SJSA1 (cell line): ENCODE results near the gene SDSL. TPM values are rescaled to one million over a fixed set of nuclear protein-coding genes. Genes with fewer than 3 reads are reported as not detected.
A peak's percentile ranks its signal among the peaks of the same experiment; 100 is the strongest.

Experiments used
- DNase-seq, 2 experiments: peaks; one replicate each; pipeline ENCODE4 v3.0.0-alpha.2; 2015 to 2020; ENCODE audit warnings: low spot score in 2 of 2, low read depth in 1 of 2
- H3K27ac ChIP-seq: fragments of 250-450 bp; sonication (Bioruptor Pico); 2 replicates; pipeline ENCODE4 v1.5.1; 2020; ENCODE audit warnings: mild to moderate bottlenecking, moderate library complexity
- H3K27me3 ChIP-seq: fragments of 250-450 bp; sonication (Bioruptor Pico); replicated peaks from 2 replicates; pipeline ENCODE4 v1.5.1; 2020; ENCODE audit warnings: mild to moderate bottlenecking, moderate library complexity
- H3K36me3 ChIP-seq: fragments of 250-450 bp; sonication (Bioruptor Pico); 2 replicates; pipeline ENCODE4 v1.5.1; 2020; ENCODE audit warnings: mild to moderate bottlenecking
- H3K4me1 ChIP-seq: fragments of 250-450 bp; sonication (Bioruptor Pico); replicated peaks from 2 replicates; pipeline ENCODE4 v1.6.1; 2021; ENCODE audit warnings: mild to moderate bottlenecking
- H3K4me3 ChIP-seq: fragments of 250-450 bp; sonication (Bioruptor Pico); 2 replicates; pipeline ENCODE4 v1.5.1; 2020; ENCODE audit warnings: mild to moderate bottlenecking
- H3K9me3 ChIP-seq: fragments of 250-450 bp; sonication (Bioruptor Pico); replicated peaks from 2 replicates; pipeline ENCODE4 v1.5.1; 2020; ENCODE audit warnings: mild to moderate bottlenecking
- total RNA-seq: library from RNA; depleted of rRNA; stranded (reverse); fragments of >200 nt; shearing (Covaris generic); gene quantifications from 2 replicates; pipeline ENCODE4 v1.2.3, GENCODE V29; 2014

The SDSL gene
- total RNA-seq, 1 experiment from 2014 or later, result 7.7 TPM

DNA sequence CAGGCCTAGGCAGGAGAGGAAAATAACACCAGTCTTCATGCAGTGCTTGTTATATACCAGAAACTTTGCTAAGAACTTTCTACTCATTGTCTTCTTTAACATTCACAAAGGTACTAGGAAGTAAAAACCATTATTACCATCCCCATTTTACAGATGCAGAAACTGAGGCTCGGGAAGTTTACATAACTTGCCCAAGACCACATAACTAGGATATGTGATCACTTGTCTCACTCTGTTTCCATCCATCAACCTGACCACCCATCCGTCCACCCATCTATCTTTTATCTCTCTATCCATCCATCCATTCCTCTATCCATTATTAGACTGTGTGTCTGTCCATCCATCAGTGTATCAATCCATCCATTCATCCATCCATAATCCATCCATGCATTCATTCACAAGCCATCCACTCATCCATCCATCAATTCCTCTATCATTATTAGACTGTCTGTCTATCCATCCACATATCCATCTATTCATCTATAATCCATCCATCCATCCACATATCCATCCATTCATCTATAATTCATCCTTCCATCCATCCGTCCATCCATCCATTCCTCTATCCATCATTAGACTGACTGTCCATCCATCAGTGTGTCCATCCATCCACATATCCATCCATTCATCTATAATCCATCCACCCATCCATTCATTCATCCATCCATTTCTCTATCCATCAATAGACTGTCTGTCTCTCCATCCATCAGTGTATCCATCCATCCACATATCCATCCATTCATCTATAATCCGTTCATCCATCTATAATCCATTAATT, 16.5 kb downstream of the SDSL start:
- Histone ChIP-seq H3K27me3 (no peaks in the 10 kb centered on the region; the same call in 1 of the 2 replicates), H3K4me3 (no peak overlapping the region), H3K36me3 (no peaks in the 10 kb centered on the region), H3K9me3 (no peaks in the 10 kb centered on the region), H3K27ac (no peak overlapping the region), H3K4me1 (no peaks in the 10 kb centered on the region)
- DNase-seq, result no peak

DNA sequence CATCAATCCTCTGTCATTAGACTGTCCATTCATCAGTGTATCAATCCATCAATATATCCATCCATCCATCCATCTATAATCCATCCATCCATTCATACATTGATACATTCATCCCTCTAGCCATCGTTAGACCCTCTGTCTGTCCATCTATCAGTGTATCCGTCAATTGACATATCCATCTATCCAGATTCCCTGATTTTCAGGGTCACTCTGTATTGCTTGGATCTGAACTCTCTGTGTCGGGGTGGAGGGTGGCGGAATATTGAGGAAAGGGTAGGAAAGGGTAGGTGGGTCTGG, 17.1 kb downstream of the SDSL start:
- H3K27ac ChIP-seq, result no peak overlapping the region
- H3K4me1 ChIP-seq, result no peaks in the 10 kb centered on the region
- H3K4me3 ChIP-seq, result no peak overlapping the region

DNA sequence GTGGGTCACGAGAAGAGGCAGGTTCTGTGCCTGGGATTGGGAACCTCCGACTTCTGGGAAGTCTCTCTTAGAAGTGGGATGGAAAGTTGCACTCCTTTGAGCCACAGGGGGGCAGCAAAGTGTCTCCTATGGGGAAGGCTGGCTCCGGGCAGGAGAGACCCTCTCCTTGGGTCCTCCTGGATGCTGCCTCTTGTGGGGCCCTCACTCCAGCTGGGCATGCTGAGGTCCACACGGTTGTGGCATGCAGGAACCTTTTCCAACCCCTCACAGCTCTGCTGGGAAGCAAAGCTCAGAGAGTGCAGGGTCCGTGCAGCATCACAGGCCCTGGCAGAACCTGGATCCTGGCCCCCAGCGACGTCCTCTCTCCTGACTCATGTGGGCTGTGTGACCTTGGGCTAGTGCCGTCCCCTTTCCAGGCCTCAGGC, 17.4 kb downstream of the SDSL start:
- DNase-seq, result peak in 1 of 2 experiments; percentile 16
- Histone ChIP-seq H3K9me3 (no peaks in the 10 kb centered on the region), H3K36me3 (no peaks in the 10 kb centered on the region), H3K27me3 (no peaks in the 10 kb centered on the region; the same call in 1 of the 2 replicates), H3K4me1 (no peaks in the 10 kb centered on the region), H3K27ac (no peak overlapping the region), H3K4me3 (no peak overlapping the region)

More for the DNA sequence above, 17.1 kb downstream of the SDSL start:
- Histone ChIP-seq H3K9me3 (no peaks in the 10 kb centered on the region), H3K27me3 (no peaks in the 10 kb centered on the region; the same call in 1 of the 2 replicates), H3K36me3 (no peaks in the 10 kb centered on the region)
- no peak for DNase-seq

DNA sequence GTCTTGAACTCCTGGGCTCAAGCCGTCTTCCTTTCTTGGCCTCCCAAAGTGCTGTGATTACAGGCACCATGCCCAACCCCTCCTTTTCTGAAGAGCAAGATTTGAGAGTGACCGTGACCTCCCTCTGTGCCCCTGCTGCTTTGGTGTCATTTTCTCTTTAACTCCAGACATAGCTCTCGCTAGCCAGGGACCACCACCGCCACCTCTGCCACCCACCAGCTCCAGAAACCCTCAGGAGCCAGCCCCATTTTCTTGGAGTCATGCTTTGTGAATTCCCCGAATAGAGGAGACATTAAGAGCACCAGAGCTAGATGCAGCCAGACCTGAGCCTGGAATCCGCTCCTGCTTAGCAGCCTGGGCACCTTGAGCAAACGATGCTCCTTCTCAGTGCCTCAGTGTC, 18.2 kb downstream of the SDSL start:
- Histone ChIP-seq H3K9me3 (no peaks in the 10 kb centered on the region), H3K4me1 (no peaks in the 10 kb centered on the region), H3K27ac (no peak overlapping the region), H3K4me3 (no peak overlapping the region), H3K36me3 (no peaks in the 10 kb centered on the region), H3K27me3 (no peaks in the 10 kb centered on the region; the same call in 1 of the 2 replicates)
- DNase-seq, result no peak

DNA sequence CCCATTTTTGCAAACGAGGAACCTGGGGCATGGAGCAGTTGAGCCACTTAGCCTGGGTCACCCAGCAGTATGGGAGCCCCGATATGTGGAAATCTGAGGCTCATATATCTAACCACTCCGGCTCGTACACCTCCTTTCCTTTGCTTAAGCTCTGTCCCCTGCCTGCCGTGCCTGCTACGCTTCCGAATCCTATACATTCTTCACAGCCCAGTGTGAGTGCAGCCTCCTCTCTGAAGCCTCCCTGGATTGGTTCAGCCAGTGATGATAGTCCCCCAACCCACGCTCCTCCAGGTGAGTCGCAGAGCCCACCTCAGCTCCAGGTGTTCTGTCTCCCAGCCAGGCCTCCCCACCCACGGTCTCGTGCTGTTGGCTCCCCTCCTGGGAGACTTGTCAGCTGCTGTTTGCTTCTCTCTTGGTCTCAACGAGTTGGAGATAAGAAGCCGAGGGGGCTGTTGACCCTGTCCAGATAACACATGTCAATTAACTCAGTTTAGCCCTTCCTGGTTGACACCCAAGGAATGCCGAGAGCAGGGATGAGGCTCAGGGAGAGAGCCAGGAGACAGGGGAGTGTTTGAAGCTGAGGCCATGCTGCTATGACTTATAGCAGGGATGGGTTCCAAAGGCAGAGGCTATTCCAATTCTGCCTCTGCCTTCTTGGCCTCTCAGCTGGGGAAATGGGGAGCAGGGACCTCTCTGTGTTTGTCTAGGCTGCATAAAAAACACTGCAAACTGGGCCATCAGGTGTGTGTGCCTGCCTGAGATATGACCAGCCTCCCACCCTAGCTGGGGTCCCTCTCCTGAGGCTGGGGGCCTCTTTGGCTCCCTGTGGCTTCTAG, 19.0 kb downstream of the SDSL start:
- no peaks in the 10 kb centered on the region for H3K9me3 ChIP-seq
- no peak overlapping the region for H3K27ac ChIP-seq
- H3K4me1 ChIP-seq, result no peaks in the 10 kb centered on the region
- H3K4me3 ChIP-seq, result no peak overlapping the region
- H3K36me3 ChIP-seq, result no peaks in the 10 kb centered on the region
- no peaks in the 10 kb centered on the region; the same call in 1 of the 2 replicates for H3K27me3 ChIP-seq
- no peak for DNase-seq

DNA sequence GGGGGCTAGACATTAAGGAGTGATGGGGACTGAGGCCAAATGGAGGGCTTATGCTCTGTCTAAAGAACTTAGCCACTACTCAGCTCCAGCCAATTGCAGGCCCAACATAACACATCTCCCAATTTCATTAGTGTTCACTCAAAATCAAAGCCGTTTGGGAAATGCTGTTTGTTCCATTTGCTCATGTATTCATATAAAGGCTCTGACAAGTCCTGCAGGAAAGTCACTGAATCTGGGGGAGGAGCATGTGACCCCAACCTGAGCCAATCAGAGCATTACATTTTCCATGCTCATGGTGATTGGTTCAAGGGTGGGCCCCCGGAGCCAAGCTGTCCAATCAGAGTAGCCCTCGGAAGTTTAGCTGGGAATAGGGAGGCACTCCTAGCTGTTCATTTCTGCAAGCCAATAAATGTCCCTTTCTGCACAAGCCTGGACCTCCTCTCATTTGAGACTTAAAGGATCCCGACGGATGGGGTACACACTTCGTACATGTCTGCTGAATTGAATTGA, 20.9 kb downstream of the SDSL start:
- H3K9me3 ChIP-seq, result no peaks in the 10 kb centered on the region
- H3K27ac ChIP-seq, result no peak overlapping the region
- no peak overlapping the region for H3K4me3 ChIP-seq
- no peaks in the 10 kb centered on the region for H3K4me1 ChIP-seq
- H3K27me3 ChIP-seq, result no peaks in the 10 kb centered on the region; the same call in 1 of the 2 replicates
- H3K36me3 ChIP-seq, result no peaks in the 10 kb centered on the region
- no peak for DNase-seq

DNA sequence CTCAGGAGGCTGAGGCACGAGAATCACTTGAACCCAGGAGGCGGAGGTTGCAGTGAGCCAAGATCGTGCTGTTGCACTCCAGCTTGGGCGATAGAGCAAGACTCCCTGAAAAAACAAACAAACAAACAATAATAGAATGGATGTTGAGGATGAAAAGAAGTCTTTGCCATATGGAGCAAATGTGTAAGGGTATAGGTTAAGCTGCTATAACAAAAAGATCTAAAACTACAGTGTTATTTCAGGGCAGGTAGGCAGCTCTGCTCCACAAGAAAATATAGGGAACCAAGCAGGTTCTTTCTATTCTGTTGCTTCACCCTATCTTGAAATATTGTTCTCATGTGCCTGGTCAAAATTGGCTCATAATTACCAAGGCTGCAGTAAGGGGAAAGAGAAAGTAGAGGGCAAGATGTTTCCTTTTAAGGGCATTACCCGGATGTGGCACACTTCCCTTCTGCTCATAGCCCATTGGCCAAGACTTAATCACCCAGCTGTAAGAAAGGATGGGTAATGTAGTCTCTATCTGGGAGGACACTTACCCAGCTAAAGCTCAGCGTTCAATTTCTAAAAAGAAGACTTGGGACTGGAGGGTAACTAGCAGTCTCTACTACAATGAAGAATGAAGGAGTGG, 23.5 kb downstream of the SDSL start:
- no peaks in the 10 kb centered on the region for H3K36me3 ChIP-seq
- no peaks in the 10 kb centered on the region for H3K4me1 ChIP-seq
- no peak for DNase-seq
- no peak overlapping the region for H3K27ac ChIP-seq
- no peaks in the 10 kb centered on the region for H3K9me3 ChIP-seq
- no peak overlapping the region for H3K4me3 ChIP-seq
- H3K27me3 ChIP-seq, result no peaks in the 10 kb centered on the region; the same call in 1 of the 2 replicates

DNA sequence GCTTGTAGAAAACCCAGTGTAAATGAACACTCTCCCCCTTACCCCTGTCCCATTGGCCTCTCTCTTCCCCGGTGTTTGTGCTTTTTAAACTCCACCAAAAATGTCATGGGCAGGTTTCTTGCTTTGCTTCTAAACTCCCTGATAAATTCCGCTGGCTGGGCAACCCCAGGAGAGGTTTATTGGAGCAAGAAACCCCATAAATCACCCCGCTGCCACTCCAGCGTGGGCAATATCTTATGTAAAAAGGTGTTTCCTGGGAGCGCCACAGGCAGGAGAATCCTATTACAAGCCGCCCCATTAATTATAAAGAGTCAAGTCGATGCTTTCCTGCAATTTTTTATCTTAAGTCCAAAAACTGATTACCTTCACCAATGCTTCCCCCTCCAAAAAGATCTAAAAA, 26.7 kb downstream of the SDSL start:
- Histone ChIP-seq H3K27me3 (no peaks in the 10 kb centered on the region; the same call in 1 of the 2 replicates), H3K9me3 (no peaks in the 10 kb centered on the region), H3K27ac (no peak overlapping the region), H3K4me3 (no peak overlapping the region), H3K36me3 (no peaks in the 10 kb centered on the region), H3K4me1 (no peaks in the 10 kb centered on the region)
- no peak for DNase-seq

DNA sequence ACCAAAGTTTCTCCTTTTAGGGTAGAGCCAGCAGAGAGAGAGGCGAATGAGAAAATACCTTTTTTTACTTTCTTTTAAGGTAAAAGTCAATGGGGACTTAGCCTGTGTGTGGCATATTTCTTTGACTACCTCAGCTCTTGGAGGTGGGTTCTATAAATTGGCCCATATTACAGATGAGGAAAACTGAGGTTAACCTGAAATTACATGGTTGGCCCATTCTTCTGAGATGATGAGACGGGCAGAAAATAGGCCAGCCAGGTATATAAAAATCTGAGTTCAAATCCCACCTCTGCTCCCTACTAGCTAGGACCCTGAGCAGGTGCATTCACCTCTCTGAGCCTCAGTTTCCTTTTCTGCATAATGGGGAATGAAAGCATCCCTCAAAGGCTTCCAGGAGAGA, 27.1 kb downstream of the SDSL start:
- no peaks in the 10 kb centered on the region for H3K4me1 ChIP-seq
- no peaks in the 10 kb centered on the region; the same call in 1 of the 2 replicates for H3K27me3 ChIP-seq
- no peak overlapping the region for H3K27ac ChIP-seq
- no peak for DNase-seq
- no peak overlapping the region for H3K4me3 ChIP-seq
- no peaks in the 10 kb centered on the region for H3K9me3 ChIP-seq
- no peaks in the 10 kb centered on the region for H3K36me3 ChIP-seq

DNA sequence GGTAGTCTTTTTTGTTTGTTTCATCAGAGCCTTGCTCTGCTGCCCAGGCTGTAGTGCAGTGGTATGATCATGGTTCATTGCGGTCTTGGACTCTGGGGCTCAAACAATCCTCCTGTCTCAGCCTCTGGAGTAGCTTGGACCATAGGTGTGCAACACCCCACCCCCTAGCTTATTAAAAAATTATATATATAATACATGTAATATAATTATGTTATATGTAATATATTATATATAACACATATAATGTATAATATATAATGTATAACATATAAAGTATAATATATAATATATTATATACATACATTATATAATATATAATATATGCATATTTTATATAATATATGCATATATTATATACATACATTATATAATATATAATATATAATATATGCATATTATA, 27.7 kb downstream of the SDSL start:
- Histone ChIP-seq H3K27me3 (no peaks in the 10 kb centered on the region; the same call in 1 of the 2 replicates), H3K4me1 (no peaks in the 10 kb centered on the region), H3K4me3 (no peak overlapping the region), H3K36me3 (no peaks in the 10 kb centered on the region), H3K27ac (no peak overlapping the region), H3K9me3 (no peaks in the 10 kb centered on the region)
- DNase-seq, result no peak

DNA sequence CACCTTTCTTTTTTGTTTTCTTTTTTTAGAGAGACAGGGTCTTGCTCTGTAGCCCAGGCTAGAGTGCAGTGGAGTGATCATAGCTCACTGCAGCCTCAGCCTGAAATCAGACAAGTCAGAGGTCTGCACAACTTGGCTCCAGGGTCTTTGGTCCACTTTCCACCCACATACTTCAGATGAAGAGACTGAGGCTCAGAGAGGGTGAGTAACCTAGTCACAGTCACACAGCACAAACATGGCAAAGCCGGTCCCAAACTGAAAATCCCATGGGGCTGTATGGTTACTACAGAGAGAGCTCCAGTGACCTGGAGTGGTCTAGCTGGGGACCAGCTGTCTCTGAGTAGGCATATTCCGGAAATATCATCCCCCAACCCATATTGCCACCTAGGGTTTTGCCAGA, 30.3 kb downstream of the SDSL start:
- DNase-seq, result no peak
- no peak overlapping the region for H3K27ac ChIP-seq
- H3K27me3 ChIP-seq, result peaks cover 4% of the 10 kb centered on the region; the same call in 1 of the 2 replicates
- no peaks in the 10 kb centered on the region for H3K9me3 ChIP-seq
- H3K4me3 ChIP-seq, result no peak overlapping the region
- H3K36me3 ChIP-seq, result no peaks in the 10 kb centered on the region
- H3K4me1 ChIP-seq, result no peaks in the 10 kb centered on the region

DNA sequence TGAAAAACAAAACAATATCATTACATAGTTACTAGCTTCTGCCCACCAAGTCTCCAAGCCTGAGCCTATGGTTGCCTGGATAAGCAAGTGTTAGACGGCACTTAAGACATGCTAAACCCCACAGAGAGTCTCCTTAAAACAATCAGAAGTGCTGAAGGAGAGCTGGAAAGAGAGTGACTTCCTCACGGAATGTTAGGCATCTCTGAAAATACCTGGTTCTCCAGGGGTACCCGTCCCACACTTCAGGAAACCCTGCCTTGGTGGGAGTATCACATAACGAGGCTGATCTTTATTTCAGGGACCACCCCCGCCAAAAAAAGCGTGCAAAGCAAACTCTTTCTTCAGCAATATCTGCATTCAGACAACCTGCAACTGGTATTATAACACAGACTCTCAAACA, 31.1 kb downstream of the SDSL start:
- no peak overlapping the region for H3K4me3 ChIP-seq

DNA sequence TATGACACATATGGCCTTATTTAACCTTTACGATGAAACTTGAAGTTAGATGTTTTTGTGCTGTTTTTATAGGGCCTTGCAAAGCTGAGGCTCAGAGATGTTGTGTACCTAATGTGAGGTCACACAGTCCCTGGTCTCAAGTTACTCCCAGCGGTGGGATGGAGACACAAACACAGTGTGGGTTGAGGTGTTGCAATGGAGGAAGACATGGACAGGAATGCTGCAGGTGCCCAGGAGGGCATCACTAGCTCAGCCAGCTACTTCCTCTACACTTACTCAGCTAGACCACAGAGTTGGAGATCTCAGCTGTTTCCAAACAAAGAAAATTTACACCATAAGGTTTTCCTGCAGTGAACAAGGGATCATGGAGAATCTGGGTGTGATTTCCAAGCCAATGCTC, 34.0 kb downstream of the SDSL start:
- no peaks in the 10 kb centered on the region for H3K36me3 ChIP-seq

More for the DNA sequence above, 31.1 kb downstream of the SDSL start:
- H3K4me1 ChIP-seq, result no peaks in the 10 kb centered on the region
- DNase-seq, result no peak
- no peaks in the 10 kb centered on the region for H3K36me3 ChIP-seq
- H3K27me3 ChIP-seq, result peaks cover 7% of the 10 kb centered on the region
- no peak overlapping the region for H3K27ac ChIP-seq
- no peaks in the 10 kb centered on the region for H3K9me3 ChIP-seq

More for the DNA sequence above, 34.0 kb downstream of the SDSL start:
- H3K4me1 ChIP-seq, result no peaks in the 10 kb centered on the region
- peaks cover 16% of the 10 kb centered on the region for H3K27me3 ChIP-seq
- no peak overlapping the region for H3K27ac ChIP-seq
- no peak for DNase-seq
- no peaks in the 10 kb centered on the region for H3K9me3 ChIP-seq
- H3K4me3 ChIP-seq, result no peak overlapping the region
